SU-DHL-6 (cell line): ENCODE results near the gene MACIR.

ENCODE experiments used
- EZH2phosphoT487 ChIP-seq: fragments of 200-600 bp; sonication (generic), shearing (Covaris generic); conservative IDR thresholded peaks from 2 replicates; pipeline ENCODE4 v1.6.1; 2018; ENCODE audit warnings: mild to moderate bottlenecking, antibody characterized with exemption, low read length, moderate library complexity, mixed read lengths
- TF ChIP-seq, protein P1 (sequence below): fragments of 200-600 bp; sonication (generic); IDR thresholded peaks from one replicate; pipeline ENCODE4 v1.5.1; 2017; ENCODE audit warnings: antibody characterized with exemption, mild to moderate bottlenecking, low read length, moderate library complexity; ENCODE audit not compliant: insufficient read depth, poor library complexity, severe bottlenecking

DNA sequence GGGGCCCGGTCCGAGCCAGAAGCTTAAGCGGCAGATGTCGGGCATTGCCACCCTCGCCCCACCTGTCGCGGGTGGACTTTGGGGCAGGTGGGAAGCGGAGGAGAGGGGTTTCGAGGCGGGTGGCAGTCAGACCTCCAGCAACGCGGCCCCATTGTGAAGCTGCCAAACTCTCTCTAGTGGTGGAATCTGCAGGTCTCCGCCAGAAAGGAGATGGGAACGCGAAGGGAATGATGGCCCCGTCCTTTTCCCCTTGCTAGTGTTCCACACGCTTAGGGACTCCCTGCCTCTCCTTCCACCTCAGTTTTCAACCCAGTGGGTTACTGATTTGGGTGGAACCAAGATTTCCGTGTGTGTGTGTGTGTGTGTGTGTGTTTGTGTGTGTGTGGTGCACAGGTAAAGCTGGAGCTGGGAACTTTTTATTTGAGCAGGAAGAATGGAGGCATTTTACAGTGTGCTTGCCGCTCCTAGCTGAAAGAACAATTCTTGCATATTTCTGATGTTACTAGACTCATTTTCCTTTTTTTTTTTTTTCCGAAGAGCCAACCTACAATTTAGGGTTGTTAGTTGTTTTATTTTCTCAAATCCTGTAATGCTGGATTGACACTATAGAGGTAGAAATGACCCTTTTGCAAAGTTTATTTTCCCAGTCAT lies 1.3 kb downstream of the MACIR start:
- TF ChIP-seq, protein P1, sequence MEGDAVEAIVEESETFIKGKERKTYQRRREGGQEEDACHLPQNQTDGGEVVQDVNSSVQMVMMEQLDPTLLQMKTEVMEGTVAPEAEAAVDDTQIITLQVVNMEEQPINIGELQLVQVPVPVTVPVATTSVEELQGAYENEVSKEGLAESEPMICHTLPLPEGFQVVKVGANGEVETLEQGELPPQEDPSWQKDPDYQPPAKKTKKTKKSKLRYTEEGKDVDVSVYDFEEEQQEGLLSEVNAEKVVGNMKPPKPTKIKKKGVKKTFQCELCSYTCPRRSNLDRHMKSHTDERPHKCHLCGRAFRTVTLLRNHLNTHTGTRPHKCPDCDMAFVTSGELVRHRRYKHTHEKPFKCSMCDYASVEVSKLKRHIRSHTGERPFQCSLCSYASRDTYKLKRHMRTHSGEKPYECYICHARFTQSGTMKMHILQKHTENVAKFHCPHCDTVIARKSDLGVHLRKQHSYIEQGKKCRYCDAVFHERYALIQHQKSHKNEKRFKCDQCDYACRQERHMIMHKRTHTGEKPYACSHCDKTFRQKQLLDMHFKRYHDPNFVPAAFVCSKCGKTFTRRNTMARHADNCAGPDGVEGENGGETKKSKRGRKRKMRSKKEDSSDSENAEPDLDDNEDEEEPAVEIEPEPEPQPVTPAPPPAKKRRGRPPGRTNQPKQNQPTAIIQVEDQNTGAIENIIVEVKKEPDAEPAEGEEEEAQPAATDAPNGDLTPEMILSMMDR, result no peak
- no peak for TF ChIP-seq EZH2phosphoT487
